ENCODE results near the gene ANGEL2.

Gene ANGEL2

GRCh38 chr1:212955098-212955497 lies 60.6 kb downstream of the ANGEL2 start:
- Mint-ChIP-seq H3K27ac (no peak overlapping the region), H3K4me3 (peak overlapping the region in 2 of 3 experiments; percentile 38 to 91), H3K4me1 (peaks cover 69% of the 10 kb centered on the region), H3K27me3 (ENCODE audit: low read depth) (peaks cover 4% of the 10 kb centered on the region), H3K9me3 (no peaks in the 10 kb centered on the region), H3K36me3 (ENCODE audit: low read depth) (peaks cover 48% of the 10 kb centered on the region)
- TF ChIP-seq CTCF (IDR thresholded peaks at IDR 0.05; ENCODE audit: unreplicated experiment in 3 of 3), result no peak

- H3K27me3 Mint-ChIP-seq (ENCODE audit: low read depth), result peaks cover 6% of the 10 kb centered on the region
- no peaks in the 10 kb centered on the region for H3K9me3 Mint-ChIP-seq
- H3K4me3 Mint-ChIP-seq, result peak overlapping the region in 1 of 3 experiments; percentile 91
- peaks cover 72% of the 10 kb centered on the region for H3K4me1 Mint-ChIP-seq
- no peak for TF ChIP-seq CTCF (IDR thresholded peaks at IDR 0.05; ENCODE audit: unreplicated experiment in 3 of 3)
- H3K27ac Mint-ChIP-seq, result no peak overlapping the region
- peaks cover 45% of the 10 kb centered on the region for H3K36me3 Mint-ChIP-seq (ENCODE audit: low read depth)
Measured at GRCh38 chr1:212954514-212954913, 61.2 kb downstream of the ANGEL2 start.

GRCh38 chr1:212953321-212953720 lies 62.3 kb downstream of the ANGEL2 start:
- Mint-ChIP-seq H3K27me3 (ENCODE audit: low read depth) (peaks cover 6% of the 10 kb centered on the region), H3K9me3 (no peaks in the 10 kb centered on the region), H3K4me3 (peak overlapping the region; percentile 86 to 96 (median 91)), H3K27ac (peak overlapping the region; percentile 66 to 88 (median 77)), H3K36me3 (ENCODE audit: low read depth) (peaks cover 37% of the 10 kb centered on the region), H3K4me1 (peaks cover 67% of the 10 kb centered on the region)
- no peak for TF ChIP-seq CTCF (IDR thresholded peaks at IDR 0.05; ENCODE audit: unreplicated experiment in 3 of 3)

GRCh38 chr1:212952641-212952976 lies 63.1 kb downstream of the ANGEL2 start:
- no peak for TF ChIP-seq CTCF (IDR thresholded peaks at IDR 0.05; ENCODE audit: unreplicated experiment in 3 of 3)
- H3K4me3 Mint-ChIP-seq, result peak overlapping the region; percentile 86 to 96 (median 91)
- peaks cover 37% of the 10 kb centered on the region for H3K36me3 Mint-ChIP-seq (ENCODE audit: low read depth)
- H3K9me3 Mint-ChIP-seq, result no peaks in the 10 kb centered on the region
- peaks cover 67% of the 10 kb centered on the region for H3K4me1 Mint-ChIP-seq
- peak overlapping the region; percentile 66 to 88 (median 77) for H3K27ac Mint-ChIP-seq
- H3K27me3 Mint-ChIP-seq (ENCODE audit: low read depth), result peaks cover 6% of the 10 kb centered on the region

GRCh38 chr1:212951947-212952640 lies 63.6 kb downstream of the ANGEL2 start:
- no peak for TF ChIP-seq CTCF (IDR thresholded peaks at IDR 0.05; ENCODE audit: unreplicated experiment in 3 of 3)
- H3K4me1 Mint-ChIP-seq, result peaks cover 66% of the 10 kb centered on the region
- H3K4me3 Mint-ChIP-seq, result peak overlapping the region; percentile 86 to 96 (median 91)
- peaks cover 36% of the 10 kb centered on the region for H3K36me3 Mint-ChIP-seq (ENCODE audit: low read depth)
- H3K27me3 Mint-ChIP-seq (ENCODE audit: low read depth), result peaks cover 6% of the 10 kb centered on the region
- H3K27ac Mint-ChIP-seq, result peak overlapping the region; percentile 66 to 88 (median 77)
- H3K9me3 Mint-ChIP-seq, result no peaks in the 10 kb centered on the region

Data from nephron (organoid).